Mesenchymal stem cell (in vitro differentiated cells and primary cell): ENCODE results near the gene PI4KA. TPM values are rescaled to one million over a fixed set of nuclear protein-coding genes. Genes with fewer than 3 reads are reported as not detected.
A peak's percentile ranks its signal among the peaks of the same experiment; 100 is the strongest.

Experiments used
- DNase-seq: peaks from one replicate; pipeline ENCODE4 v3.0.0-alpha.2; 2013
- H2AFZ ChIP-seq: one replicate; pipeline ENCODE4 v1.6.1; 2013; ENCODE audit warnings: low read depth, mild to moderate bottlenecking, control low read depth, inconsistent platforms, low read length, moderate library complexity
- H2AK5ac ChIP-seq: 2 replicates; pipeline ENCODE4 v1.6.1; 2013; ENCODE audit warnings: low read length, moderate library complexity, mild to moderate bottlenecking, inconsistent platforms; ENCODE audit not compliant: severe bottlenecking
- H2BK120ac ChIP-seq: one replicate; pipeline ENCODE4 v1.6.1; 2013; ENCODE audit warnings: low read depth, mild to moderate bottlenecking, inconsistent platforms, low read length, moderate library complexity
- H2BK12ac ChIP-seq, 2 experiments: one replicate each; pipeline ENCODE4 v1.6.1; 2013; ENCODE audit warnings: inconsistent platforms in 2 of 2, low read length in 2 of 2, mild to moderate bottlenecking in 2 of 2, moderate library complexity in 2 of 2, control low read depth in 1 of 2
- H2BK15ac ChIP-seq: one replicate; pipeline ENCODE4 v1.6.1; 2013; ENCODE audit warnings: mild to moderate bottlenecking, low read depth, inconsistent platforms; ENCODE audit not compliant: poor library complexity, severe bottlenecking
- H2BK5ac ChIP-seq: 2 replicates; pipeline ENCODE4 v1.6.1; 2013; ENCODE audit warnings: low read depth, mild to moderate bottlenecking, low read length, control low read depth, inconsistent platforms; ENCODE audit not compliant: poor library complexity, severe bottlenecking
- H3K14ac ChIP-seq, 2 experiments: one replicate each; pipeline ENCODE4 v1.6.1; 2013; ENCODE audit warnings: inconsistent platforms in 2 of 2, low read length in 2 of 2, control low read depth in 1 of 2, mild to moderate bottlenecking in 1 of 2, moderate library complexity in 1 of 2
- H3K18ac ChIP-seq, 2 experiments: one replicate each; pipeline ENCODE4 v1.6.1; 2013; ENCODE audit warnings: inconsistent platforms in 2 of 2, low read length in 2 of 2, control low read depth in 1 of 2, low read depth in 1 of 2, mild to moderate bottlenecking in 1 of 2
- H3K23ac ChIP-seq, 2 experiments: one replicate each; pipeline ENCODE4 v1.6.1; 2013; ENCODE audit warnings: inconsistent platforms in 2 of 2, low read length in 2 of 2, mild to moderate bottlenecking in 2 of 2, moderate library complexity in 2 of 2, control low read depth in 1 of 2
- H3K27ac ChIP-seq: 2 replicates; pipeline ENCODE4 v1.5.1; 2013; ENCODE audit warnings: mild to moderate bottlenecking, moderate library complexity, low read length, control low read depth, inconsistent platforms; ENCODE audit not compliant: poor library complexity, severe bottlenecking
- H3K27me3 ChIP-seq, 2 experiments: 2 replicates each; pipeline versions ENCODE4 v1.6.1 to v1.7.0; 2013; ENCODE audit warnings: low read length in 2 of 2, mild to moderate bottlenecking in 2 of 2, moderate library complexity in 2 of 2, control low read depth in 1 of 2, inconsistent platforms in 1 of 2; ENCODE audit not compliant: control insufficient read depth in 1 of 2, insufficient read depth in 1 of 2
- H3K36me3 ChIP-seq, 2 experiments: 2 replicates each; pipeline versions ENCODE4 v1.6.1 to v1.7.0; 2013; ENCODE audit warnings: low read length in 2 of 2, control low read depth in 1 of 2, inconsistent platforms in 1 of 2, low read depth in 1 of 2, mild to moderate bottlenecking in 1 of 2; ENCODE audit not compliant: insufficient read depth in 2 of 2, control insufficient read depth in 1 of 2
- H3K4ac ChIP-seq, 2 experiments: one replicate each; pipeline ENCODE4 v1.6.1; 2013; ENCODE audit warnings: inconsistent platforms in 2 of 2, low read length in 2 of 2, mild to moderate bottlenecking in 2 of 2, moderate library complexity in 2 of 2, control low read depth in 1 of 2, low read depth in 1 of 2
- H3K4me1 ChIP-seq: 2 replicates; pipeline ENCODE4 v1.6.1; 2013; ENCODE audit warnings: low read depth, low read length, control low read depth; ENCODE audit not compliant: control insufficient read depth, insufficient read depth
- H3K4me2 ChIP-seq: 2 replicates; pipeline ENCODE4 v1.6.1; 2013; ENCODE audit warnings: low read length, mild to moderate bottlenecking, inconsistent platforms; ENCODE audit not compliant: poor library complexity, severe bottlenecking
- H3K4me3 ChIP-seq, 2 experiments: 2 replicates each; pipeline versions ENCODE4 v1.5.1 to v1.7.0; 2013; ENCODE audit warnings: low read length in 2 of 2, mild to moderate bottlenecking in 2 of 2, control low read depth in 1 of 2, low read depth in 1 of 2; ENCODE audit not compliant: insufficient read depth in 1 of 2
- H3K79me1 ChIP-seq: replicated peaks from 2 replicates; pipeline ENCODE4 v1.6.1; 2013; ENCODE audit warnings: mild to moderate bottlenecking, control low read depth, low read length, inconsistent platforms; ENCODE audit not compliant: poor library complexity, severe bottlenecking
- H3K9ac ChIP-seq: 2 replicates; pipeline ENCODE4 v1.7.0; 2013; ENCODE audit warnings: mild to moderate bottlenecking, low read length, moderate library complexity
- H3K9me3 ChIP-seq: 2 replicates; pipeline ENCODE4 v1.7.0; 2013; ENCODE audit warnings: mild to moderate bottlenecking, low read length; ENCODE audit not compliant: control insufficient read depth
- H4K8ac ChIP-seq: one replicate; pipeline ENCODE4 v1.6.1; 2013; ENCODE audit warnings: inconsistent platforms, mild to moderate bottlenecking, low read length, moderate library complexity
- H4K91ac ChIP-seq: one replicate; pipeline ENCODE4 v1.6.1; 2013; ENCODE audit warnings: mild to moderate bottlenecking, low read length, inconsistent platforms
- WGBS: methylation state at CpG from one replicate; pipeline ENCODE4 v1.1.7; 2013; ENCODE audit warnings: mixed read lengths; 5-methylcytosine and 5-hydroxymethylcytosine counted together
- polyA plus RNA-seq, 2 experiments: library from polyadenylated mRNA; stranded (reverse); fragments of 200-250 nt; gene quantifications; one replicate each; pipeline ENCODE4 v1.2.3, GENCODE V29; 2013

PI4KA gene
- 28.8 TPM for polyA plus RNA-seq (2013, experiment 1 of 2)
- 26.0 TPM for polyA plus RNA-seq (2013, experiment 2 of 2)

- H2AK5ac ChIP-seq, result no peak within 1 kb of the TSS
- H2BK15ac ChIP-seq, result peak within 1 kb of the TSS; percentile 90
- 2% methylated on average over 65 of the region's 100 CpGs for WGBS
- H2BK120ac ChIP-seq, result peak within 1 kb of the TSS; percentile 88
- H3K4me1 ChIP-seq, result peaks cover 10% of the 10 kb centered on the region
- H4K91ac ChIP-seq, result peak within 1 kb of the TSS; percentile 90
- peak within 1 kb of the TSS; percentile 94 for H3K9ac ChIP-seq
- peak; percentile 98 for DNase-seq
- peak within 1 kb of the TSS in 1 of 2 experiments; percentile 82 for H3K14ac ChIP-seq
- H3K18ac ChIP-seq, result peak within 1 kb of the TSS; percentile 93 to 97
- H4K8ac ChIP-seq, result peak within 1 kb of the TSS; percentile 85
- peak within 1 kb of the TSS; percentile 69 to 84 for H2BK12ac ChIP-seq
- peak within 1 kb of the TSS; percentile 63 for H3K27ac ChIP-seq
- peaks cover 29% of the 10 kb centered on the region for H3K79me1 ChIP-seq
- peak within 1 kb of the TSS in 1 of 2 experiments; percentile 95 for H3K23ac ChIP-seq
- H3K4me2 ChIP-seq, result peak within 1 kb of the TSS; percentile 67
- H3K36me3 ChIP-seq, result peaks cover 3 to 14% of the 10 kb centered on the region in 2 experiments
- H2AFZ ChIP-seq, result peak within 1 kb of the TSS; percentile 95
- peak within 1 kb of the TSS; percentile 82 to 90 for H3K4me3 ChIP-seq
- H3K9me3 ChIP-seq, result no peaks in the 10 kb centered on the region
- H2BK5ac ChIP-seq, result no peak within 1 kb of the TSS
- H3K4ac ChIP-seq, result peak within 1 kb of the TSS; percentile 87 to 89
- no peaks in the 10 kb centered on the region for H3K27me3 ChIP-seq
Measured at GRCh38 chr22:20858615-20859416, at the start of gene PI4KA, which contains the start of gene SNAP29. Gene PI4KA (minus strand): TSS chr22:20858811. CDS start chr22:20858725, 86 bp downstream. Gene SNAP29 (plus strand): TSS chr22:20859007. CDS start chr22:20859111, 104 bp downstream.

DNA sequence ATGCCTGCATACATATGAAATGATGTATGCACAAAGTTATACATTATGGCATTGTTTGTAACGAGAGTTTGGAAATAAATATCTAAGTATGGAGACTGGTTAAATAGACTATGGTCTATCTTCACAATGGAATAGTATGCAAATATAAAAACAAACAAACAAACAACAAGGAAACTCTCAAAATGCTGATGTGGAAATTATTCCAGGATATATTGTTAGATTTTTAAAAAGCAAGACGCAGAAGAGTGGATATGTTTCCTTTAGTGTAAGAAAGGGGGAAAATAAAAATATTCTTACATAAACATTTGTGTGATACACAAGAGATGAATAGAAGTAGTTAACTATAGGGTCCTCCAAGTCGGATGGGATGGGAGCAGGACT, 47.8 kb upstream of the PI4KA start:
- Histone ChIP-seq H3K18ac (no peak overlapping the region), H2AFZ (no peak overlapping the region), H2BK120ac (no peak overlapping the region), H3K36me3 (no peaks in the 10 kb centered on the region), H3K27ac (no peak overlapping the region), H3K4me2 (no peak overlapping the region), H3K4ac (no peak overlapping the region), H4K91ac (no peak overlapping the region), H3K9ac (no peak overlapping the region), H3K4me3 (no peak overlapping the region), H2BK15ac (no peak overlapping the region), H4K8ac (no peak overlapping the region), H2BK12ac (no peak overlapping the region), H3K4me1 (no peaks in the 10 kb centered on the region), H2AK5ac (no peak overlapping the region), H2BK5ac (no peak overlapping the region), H3K14ac (no peak overlapping the region), H3K9me3 (no peaks in the 10 kb centered on the region), H3K27me3 (peaks cover 0 to 3% of the 10 kb centered on the region in 2 experiments), H3K23ac (no peak overlapping the region), H3K79me1 (no peaks in the 10 kb centered on the region)
- DNase-seq, result no peak
- 100% methylated on average over 1 of the region's 3 CpGs for WGBS

GRCh38 chr22:20905415-20906386, 47.1 kb upstream of the PI4KA start:
- H2AFZ ChIP-seq, result no peak overlapping the region
- H3K27ac ChIP-seq, result no peak overlapping the region
- no peak for DNase-seq
- H3K23ac ChIP-seq, result no peak overlapping the region
- no peak overlapping the region for H3K14ac ChIP-seq
- H2BK120ac ChIP-seq, result no peak overlapping the region
- H2BK15ac ChIP-seq, result no peak overlapping the region
- H2AK5ac ChIP-seq, result no peak overlapping the region
- H3K27me3 ChIP-seq, result peaks cover 0 to 3% of the 10 kb centered on the region in 2 experiments
- no peak overlapping the region for H4K8ac ChIP-seq
- H2BK12ac ChIP-seq, result peak overlapping the region in 1 of 2 experiments; percentile 31
- H3K18ac ChIP-seq, result no peak overlapping the region
- no peaks in the 10 kb centered on the region for H3K4me1 ChIP-seq
- no peak overlapping the region for H3K9ac ChIP-seq
- H4K91ac ChIP-seq, result no peak overlapping the region
- no peaks in the 10 kb centered on the region for H3K79me1 ChIP-seq
- H3K4me3 ChIP-seq, result no peak overlapping the region
- 76% methylated on average over 3 of the region's 4 CpGs for WGBS
- no peak overlapping the region for H3K4me2 ChIP-seq
- no peaks in the 10 kb centered on the region for H3K9me3 ChIP-seq
- H3K36me3 ChIP-seq, result no peaks in the 10 kb centered on the region
- no peak overlapping the region for H2BK5ac ChIP-seq
- no peak overlapping the region for H3K4ac ChIP-seq
